RKO (cell line): ENCODE measurements around the gene TNNT2.

ENCODE experiments used
- DNase-seq: peaks from one replicate; pipeline ENCODE4 v3.0.0-alpha.2; 2016; ENCODE audit warnings: low spot score

Gene TNNT2

GRCh38 chr1:201334325-201335173, 42.9 kb downstream of the TNNT2 start:
- no peak for DNase-seq

- DNase-seq: no peak
Measured at GRCh38 chr1:201332616-201333335, 44.7 kb downstream of the TNNT2 start.

- DNase-seq: no peak
Measured at GRCh38 chr1:201332021-201332420, 45.5 kb downstream of the TNNT2 start.

- DNase-seq: no peak
Measured at GRCh38 chr1:201331166-201331565, 46.3 kb downstream of the TNNT2 start.

- DNase-seq: no peak
Measured at GRCh38 chr1:201330541-201330940, 46.9 kb downstream of the TNNT2 start.

GRCh38 chr1:201329801-201330200, 47.7 kb downstream of the TNNT2 start:
- DNase-seq: no peak

- DNase-seq: no peak
Measured at GRCh38 chr1:201329286-201329685, 48.2 kb downstream of the TNNT2 start.

- no peak for DNase-seq
Measured at GRCh38 chr1:201328576-201328975, 48.9 kb downstream of the TNNT2 start.

GRCh38 chr1:201327687-201328240, 49.7 kb downstream of the TNNT2 start:
- no peak for DNase-seq

- no peak for DNase-seq
Measured at GRCh38 chr1:201326710-201327109, 50.8 kb downstream of the TNNT2 start.

- no peak for DNase-seq
Measured at GRCh38 chr1:201325678-201326060, 51.8 kb downstream of the TNNT2 start.

- DNase-seq: no peak
Measured at GRCh38 chr1:201324821-201325677, 52.4 kb downstream of the TNNT2 start.

GRCh38 chr1:201324306-201324705, 53.2 kb downstream of the TNNT2 start:
- DNase-seq: no peak

- DNase-seq: no peak
Measured at GRCh38 chr1:201322653-201323510, 54.6 kb downstream of the TNNT2 start.

- no peak for DNase-seq
Measured at GRCh38 chr1:201321826-201322390, 55.6 kb downstream of the TNNT2 start.

- DNase-seq: no peak
Measured at GRCh38 chr1:201320168-201320788, 57.2 kb downstream of the TNNT2 start.

- DNase-seq: no peak
Measured at GRCh38 chr1:201319631-201320030, 57.8 kb downstream of the TNNT2 start.

- no peak for DNase-seq
Measured at GRCh38 chr1:201318504-201319340, 58.8 kb downstream of the TNNT2 start.

- no peak for DNase-seq
Measured at GRCh38 chr1:201317551-201317950, 59.9 kb downstream of the TNNT2 start.
